HepG2 (cell line): Measurements from ENCODE around the gene RBM19. TPM values are rescaled to one million over a fixed set of nuclear protein-coding genes. Genes with fewer than 3 reads are reported as not detected.

Source experiments
- CAMTA2 ChIP-seq: sonication (generic); formaldehyde crosslinking; IDR thresholded peaks from 2 replicates; pipeline ENCODE4 v1.4.0; 2020; ENCODE audit warnings: mild to moderate bottlenecking, missing genetic modification reagents, borderline replicate concordance
- CBFB ChIP-seq: sonication (generic); formaldehyde crosslinking; IDR thresholded peaks from 2 replicates; pipeline ENCODE4 v1.4.0; 2020; ENCODE audit warnings: missing genetic modification reagents
- CCDC6 ChIP-seq: sonication (generic); formaldehyde crosslinking; IDR thresholded peaks from 2 replicates; pipeline ENCODE4 v1.8.1; 2022; ENCODE audit warnings: mild to moderate bottlenecking, missing genetic modification reagents, moderate library complexity
- FIP1L1 ChIP-seq: fragments of 200-400 bp; formaldehyde crosslinking; IDR thresholded peaks from 2 replicates; pipeline ENCODE4 v1.6.1; 2018; ENCODE audit warnings: low read depth, mild to moderate bottlenecking, low read length, moderate library complexity, borderline replicate concordance; ENCODE audit not compliant: insufficient read depth
- GFI1 ChIP-seq: sonication (generic); formaldehyde crosslinking; IDR thresholded peaks from 2 replicates; pipeline ENCODE4 v1.5.0; 2020; ENCODE audit warnings: missing genetic modification reagents, mild to moderate bottlenecking, borderline replicate concordance
- GZF1 ChIP-seq: sonication (generic); formaldehyde crosslinking; IDR thresholded peaks from 2 replicates; pipeline ENCODE4 v1.5.1; 2020; ENCODE audit warnings: mild to moderate bottlenecking, missing genetic modification reagents
- HCFC1 ChIP-seq: fragments of 150-350 bp; IDR thresholded peaks from 2 replicates; pipeline ENCODE4 v1.6.1; 2014; ENCODE audit warnings: low read depth, low read length
- IRX3 ChIP-seq: sonication (generic); formaldehyde crosslinking; IDR thresholded peaks from 2 replicates; pipeline ENCODE4 v1.8.1; 2023; ENCODE audit warnings: mild to moderate bottlenecking, low read depth, missing genetic modification reagents, borderline replicate concordance
- ISL2 ChIP-seq: sonication (generic); formaldehyde crosslinking; IDR thresholded peaks from 2 replicates; pipeline ENCODE4 v1.5.0; 2020; ENCODE audit warnings: missing genetic modification reagents
- NR2F1 ChIP-seq, 2 experiments: fragments of 450-650 bp in 1 of 2; formaldehyde crosslinking in 1 of 2; IDR thresholded peaks; 2 replicates each; pipeline versions ENCODE4 v1.5.0 to v1.6.1; 2016 to 2020; ENCODE audit warnings: mild to moderate bottlenecking in 1 of 2, missing compliant biosample characterization in 1 of 2, missing genetic modification reagents in 1 of 2, moderate library complexity in 1 of 2
- PAX8 ChIP-seq: sonication (generic); formaldehyde crosslinking; IDR thresholded peaks from 2 replicates; pipeline ENCODE4 v1.8.0; 2022; ENCODE audit warnings: mild to moderate bottlenecking, missing genetic modification reagents, borderline replicate concordance
- RFX1 ChIP-seq: fragments of 450-650 bp; IDR thresholded peaks from 2 replicates; pipeline ENCODE4 v1.6.1; 2017
- RORA ChIP-seq: sonication (generic); formaldehyde crosslinking; IDR thresholded peaks from 2 replicates; pipeline ENCODE4 v1.5.0; 2020; ENCODE audit warnings: mild to moderate bottlenecking, missing genetic modification reagents, moderate library complexity
- SKI ChIP-seq: fragments of 450-650 bp; IDR thresholded peaks from one replicate; pipeline ENCODE4 v1.6.1; 2018; ENCODE audit warnings: mild to moderate bottlenecking; ENCODE audit not compliant: partially characterized antibody
- ZFP1 ChIP-seq: IDR thresholded peaks from 2 replicates; pipeline ENCODE4 v1.6.1; 2016
- ZFYVE20 ChIP-seq: sonication (generic); formaldehyde crosslinking; IDR thresholded peaks from 2 replicates; pipeline ENCODE4 v1.8.0; 2023; ENCODE audit warnings: low read depth, mild to moderate bottlenecking, moderate library complexity, missing genetic modification reagents, borderline replicate concordance
- ZNF224 ChIP-seq: sonication (generic); formaldehyde crosslinking; IDR thresholded peaks from 2 replicates; pipeline ENCODE4 v1.5.0; 2020; ENCODE audit warnings: mild to moderate bottlenecking, missing genetic modification reagents
- ZNF263 ChIP-seq: sonication (generic); formaldehyde crosslinking; IDR thresholded peaks from 2 replicates; pipeline ENCODE4 v1.4.0; 2020; ENCODE audit warnings: missing genetic modification reagents
- ZNF274 ChIP-seq: sonication (generic); formaldehyde crosslinking; IDR thresholded peaks from 2 replicates; pipeline ENCODE4 v1.5.1; 2020; ENCODE audit warnings: mild to moderate bottlenecking, missing genetic modification reagents
- ZNF530 ChIP-seq: sonication (generic); formaldehyde crosslinking; IDR thresholded peaks from 2 replicates; pipeline ENCODE4 v1.5.0; 2020; ENCODE audit warnings: low read depth, mild to moderate bottlenecking, missing genetic modification reagents
- ZNF678 ChIP-seq: sonication (generic); formaldehyde crosslinking; IDR thresholded peaks from 2 replicates; pipeline ENCODE4 v1.4.0; 2020; ENCODE audit warnings: mild to moderate bottlenecking, missing genetic modification reagents
- ZNF746 ChIP-seq: sonication (generic); formaldehyde crosslinking; IDR thresholded peaks from 2 replicates; pipeline ENCODE4 v1.8.0; 2022; ENCODE audit warnings: mild to moderate bottlenecking, missing genetic modification reagents
- polyA plus RNA-seq, 8 experiments: library from polyadenylated mRNA; depleted of rRNA in 3 of 8; stranded (reverse) in 7 of 8; unstranded in 1 of 8; fragments of >200 nt; fragmentation: Illumina TruSeq in 4 of 8; extraction: Trizol in 4 of 8; gene quantifications; 2 replicates each; pipeline versions ENCODE4 v1.2.1 to v1.2.3, GENCODE V29; 2011 to 2016; ENCODE audit warnings: low read depth in 4 of 8, missing spikeins in 1 of 8, mixed read lengths in 1 of 8; ENCODE audit not compliant: insufficient read depth in 1 of 8
- total RNA-seq, 5 experiments: library from RNA; depleted of rRNA; stranded (reverse); fragments of >200 nt; fragmentation: Illumina TruSeq; extraction: Trizol; gene quantifications; 2 replicates each; pipeline ENCODE4 v1.2.3, GENCODE V29; 2016; ENCODE audit warnings: low read depth in 1 of 5
- TF ChIP-seq, protein P1 (sequence below): sonication (generic); formaldehyde crosslinking; IDR thresholded peaks from 2 replicates; pipeline ENCODE4 v1.5.1; 2020; ENCODE audit warnings: missing genetic modification reagents, mild to moderate bottlenecking, borderline replicate concordance
- TF ChIP-seq, protein P2 (sequence below): IDR thresholded peaks from 2 replicates; pipeline ENCODE4 v1.6.1; 2016; ENCODE audit warnings: missing compliant biosample characterization, missing genetic modification reagents, borderline replicate concordance
- TF ChIP-seq, protein P3 (sequence below): sonication (generic); formaldehyde crosslinking; IDR thresholded peaks from 2 replicates; pipeline ENCODE4 v1.4.0; 2020; ENCODE audit warnings: missing genetic modification reagents
- TF ChIP-seq, protein P4 (sequence below): sonication (generic); formaldehyde crosslinking; IDR thresholded peaks from 2 replicates; pipeline ENCODE4 v1.5.1; 2020; ENCODE audit warnings: missing genetic modification reagents, mild to moderate bottlenecking, borderline replicate concordance

The RBM19 gene
- total and polyA plus RNA-seq, 2 of the 13 experiments (the other 11 are each of a cell fraction or from before 2014, with no cell fraction given) = 19.3 to 32.2 TPM

DNA sequence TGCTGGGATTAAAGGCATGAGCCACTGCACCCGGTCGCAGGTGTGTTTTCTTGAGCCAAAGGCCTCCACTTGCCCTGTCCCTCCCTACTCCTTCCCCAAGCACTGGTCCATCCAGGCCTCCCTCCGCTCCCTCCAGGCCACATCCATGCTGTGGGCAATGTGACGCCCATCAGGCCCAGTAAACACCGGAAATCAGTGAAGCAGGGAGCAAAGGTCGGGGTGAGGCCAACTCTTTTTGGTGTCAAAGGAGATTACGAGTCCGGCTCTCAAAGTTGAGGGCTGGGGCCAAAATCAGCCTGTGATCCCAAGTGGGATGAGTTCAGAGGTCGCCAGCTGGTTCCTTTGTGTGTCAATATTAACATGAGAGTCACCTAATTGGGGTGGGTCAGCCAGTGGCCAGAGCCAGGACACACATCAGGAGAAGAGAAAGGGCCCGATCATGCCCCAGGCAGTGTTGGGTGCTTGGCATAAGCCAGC lies 195.7 kb downstream of the RBM19 start (continued):
- TF ChIP-seq ZNF678 (CRISPR knock-in tag) = no peak
- TF ChIP-seq, protein P1, sequence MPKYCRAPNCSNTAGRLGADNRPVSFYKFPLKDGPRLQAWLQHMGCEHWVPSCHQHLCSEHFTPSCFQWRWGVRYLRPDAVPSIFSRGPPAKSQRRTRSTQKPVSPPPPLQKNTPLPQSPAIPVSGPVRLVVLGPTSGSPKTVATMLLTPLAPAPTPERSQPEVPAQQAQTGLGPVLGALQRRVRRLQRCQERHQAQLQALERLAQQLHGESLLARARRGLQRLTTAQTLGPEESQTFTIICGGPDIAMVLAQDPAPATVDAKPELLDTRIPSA (CRISPR knock-in tag) = no peak
- peak; percentile 62; the same call in 1 of the 2 replicates for TF ChIP-seq ZNF263 (CRISPR knock-in tag)
- peak; percentile 92 for TF ChIP-seq SKI
- TF ChIP-seq ZNF530 = no peak
- TF ChIP-seq, protein P2, sequence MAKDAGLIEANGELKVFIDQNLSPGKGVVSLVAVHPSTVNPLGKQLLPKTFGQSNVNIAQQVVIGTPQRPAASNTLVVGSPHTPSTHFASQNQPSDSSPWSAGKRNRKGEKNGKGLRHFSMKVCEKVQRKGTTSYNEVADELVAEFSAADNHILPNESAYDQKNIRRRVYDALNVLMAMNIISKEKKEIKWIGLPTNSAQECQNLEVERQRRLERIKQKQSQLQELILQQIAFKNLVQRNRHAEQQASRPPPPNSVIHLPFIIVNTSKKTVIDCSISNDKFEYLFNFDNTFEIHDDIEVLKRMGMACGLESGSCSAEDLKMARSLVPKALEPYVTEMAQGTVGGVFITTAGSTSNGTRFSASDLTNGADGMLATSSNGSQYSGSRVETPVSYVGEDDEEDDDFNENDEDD (CRISPR knock-in tag) = peak; percentile 80; the same call in 1 of the 2 replicates
- peak; percentile 95 to 98 for TF ChIP-seq NR2F1 (CRISPR knock-in tag; IDR thresholded peaks at IDR 0.05)
- no peak for TF ChIP-seq ZFYVE20 (CRISPR knock-in tag)
- TF ChIP-seq, protein P3, sequence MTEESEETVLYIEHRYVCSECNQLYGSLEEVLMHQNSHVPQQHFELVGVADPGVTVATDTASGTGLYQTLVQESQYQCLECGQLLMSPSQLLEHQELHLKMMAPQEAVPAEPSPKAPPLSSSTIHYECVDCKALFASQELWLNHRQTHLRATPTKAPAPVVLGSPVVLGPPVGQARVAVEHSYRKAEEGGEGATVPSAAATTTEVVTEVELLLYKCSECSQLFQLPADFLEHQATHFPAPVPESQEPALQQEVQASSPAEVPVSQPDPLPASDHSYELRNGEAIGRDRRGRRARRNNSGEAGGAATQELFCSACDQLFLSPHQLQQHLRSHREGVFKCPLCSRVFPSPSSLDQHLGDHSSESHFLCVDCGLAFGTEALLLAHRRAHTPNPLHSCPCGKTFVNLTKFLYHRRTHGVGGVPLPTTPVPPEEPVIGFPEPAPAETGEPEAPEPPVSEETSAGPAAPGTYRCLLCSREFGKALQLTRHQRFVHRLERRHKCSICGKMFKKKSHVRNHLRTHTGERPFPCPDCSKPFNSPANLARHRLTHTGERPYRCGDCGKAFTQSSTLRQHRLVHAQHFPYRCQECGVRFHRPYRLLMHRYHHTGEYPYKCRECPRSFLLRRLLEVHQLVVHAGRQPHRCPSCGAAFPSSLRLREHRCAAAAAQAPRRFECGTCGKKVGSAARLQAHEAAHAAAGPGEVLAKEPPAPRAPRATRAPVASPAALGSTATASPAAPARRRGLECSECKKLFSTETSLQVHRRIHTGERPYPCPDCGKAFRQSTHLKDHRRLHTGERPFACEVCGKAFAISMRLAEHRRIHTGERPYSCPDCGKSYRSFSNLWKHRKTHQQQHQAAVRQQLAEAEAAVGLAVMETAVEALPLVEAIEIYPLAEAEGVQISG (CRISPR knock-in tag) = peak; percentile 83
- TF ChIP-seq FIP1L1 = 0 out of 2 replicates have a peak, but pooled peaks have one; percentile 58
- no peak for TF ChIP-seq RORA (CRISPR knock-in tag)
- no peak for TF ChIP-seq PAX8 (CRISPR knock-in tag)
- TF ChIP-seq ZNF746 = peak; percentile 94
- TF ChIP-seq GFI1 (CRISPR knock-in tag) = peak; percentile 97
- TF ChIP-seq CCDC6 (CRISPR knock-in tag) = peak; percentile 59; the same call in 1 of the 2 replicates
- TF ChIP-seq ISL2 (CRISPR knock-in tag) = peak; percentile 90
- peak; percentile 80 for TF ChIP-seq ZNF274
- TF ChIP-seq CAMTA2 (CRISPR knock-in tag) = no peak
- TF ChIP-seq ZFP1 (CRISPR knock-in tag) = 0 out of 2 replicates have a peak, but pooled peaks have one; percentile 66
- TF ChIP-seq GZF1 (CRISPR knock-in tag) = 0 out of 2 replicates have a peak, but pooled peaks have one; percentile 44
- no peak for TF ChIP-seq HCFC1
- TF ChIP-seq RFX1 = no peak
- TF ChIP-seq ZNF224 = peak; percentile 96
- TF ChIP-seq, protein P4, sequence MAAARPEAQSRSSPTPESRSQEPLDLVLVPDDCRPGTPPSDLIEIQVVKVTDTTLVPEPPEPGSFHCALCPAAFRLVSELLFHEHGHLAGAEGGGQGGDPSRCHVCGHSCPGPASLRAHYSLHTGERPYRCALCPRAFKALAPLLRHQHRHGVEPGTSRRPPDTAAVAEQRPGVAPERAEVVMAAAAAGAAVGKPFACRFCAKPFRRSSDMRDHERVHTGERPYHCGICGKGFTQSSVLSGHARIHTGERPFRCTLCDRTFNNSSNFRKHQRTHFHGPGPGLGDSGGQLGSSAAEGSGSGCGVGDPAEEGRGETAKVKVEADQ (CRISPR knock-in tag) = no peak
- no peak for TF ChIP-seq IRX3 (CRISPR knock-in tag)
- peak; percentile 66 for TF ChIP-seq CBFB (CRISPR knock-in tag)
